ENCODE data around the gene PPARA.

Gene PPARA

GRCh38 chr22:46214616-46215015 is 64.3 kb downstream of the PPARA start:
- no peak overlapping the region for H3K9ac ChIP-seq (ENCODE audit: low read depth, low read length)

DNA sequence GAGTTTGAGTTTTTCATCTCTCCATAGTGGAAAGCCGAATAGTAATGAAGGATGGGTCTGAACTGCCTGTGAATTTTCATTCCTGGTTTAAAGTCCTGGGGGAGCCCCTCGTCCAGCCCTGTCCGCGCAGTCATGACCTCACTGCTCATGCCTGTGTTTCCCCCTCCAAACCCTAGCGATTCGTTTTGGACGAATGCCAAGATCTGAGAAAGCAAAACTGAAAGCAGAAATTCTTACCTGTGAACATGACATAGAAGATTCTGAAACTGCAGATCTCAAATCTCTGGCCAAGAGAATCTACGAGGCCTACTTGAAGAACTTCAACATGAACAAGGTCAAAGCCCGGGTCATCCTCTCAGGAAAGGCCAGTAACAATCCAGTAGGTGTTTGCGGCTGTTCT is 69.3 kb downstream of the PPARA start:
- Histone ChIP-seq H3K27me3 (ENCODE audit: control insufficient read depth, insufficient read depth, low read length) (no peaks in the 10 kb centered on the region), H3K9me3 (ENCODE audit: control insufficient read depth, insufficient read depth, low read length) (no peaks in the 10 kb centered on the region), H3K36me3 (ENCODE audit: control insufficient read depth, insufficient read depth, low read length) (no peaks in the 10 kb centered on the region), H3K9ac (ENCODE audit: low read depth, low read length) (no peak overlapping the region), H3K4me1 (ENCODE audit: control insufficient read depth, insufficient read depth, low read length) (no peaks in the 10 kb centered on the region), H3K4me3 (ENCODE audit: low read depth, low read length) (no peak overlapping the region)

More at GRCh38 chr22:46214616-46215015, 64.3 kb downstream of the PPARA start:
- H3K4me3 ChIP-seq (ENCODE audit: low read depth, low read length): no peak overlapping the region
- no peaks in the 10 kb centered on the region for H3K9me3 ChIP-seq (ENCODE audit: control insufficient read depth, insufficient read depth, low read length)
- H3K36me3 ChIP-seq (ENCODE audit: control insufficient read depth, insufficient read depth, low read length): no peaks in the 10 kb centered on the region
- H3K4me1 ChIP-seq (ENCODE audit: control insufficient read depth, insufficient read depth, low read length): no peaks in the 10 kb centered on the region
- H3K27me3 ChIP-seq (ENCODE audit: control insufficient read depth, insufficient read depth, low read length): no peaks in the 10 kb centered on the region

DNA sequence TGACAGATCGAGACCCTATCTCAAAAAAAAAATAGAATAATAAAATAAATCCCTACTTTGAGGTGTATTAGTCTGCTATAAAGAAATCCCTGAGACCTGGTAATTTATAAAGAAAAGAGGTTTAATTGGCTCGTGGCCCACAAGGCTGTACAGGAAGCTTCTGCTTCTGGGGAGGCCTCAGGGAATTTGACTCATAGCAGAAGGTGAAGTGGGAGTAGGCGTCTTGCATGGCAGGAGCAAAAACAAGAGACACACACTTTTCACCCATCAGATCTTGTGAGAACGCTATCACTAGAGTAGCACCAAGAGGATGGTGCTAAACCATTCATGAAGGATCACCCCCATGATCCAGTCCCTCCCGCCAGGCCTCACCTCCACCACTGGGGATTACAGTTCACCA is 70.6 kb downstream of the PPARA start:
- H3K36me3 ChIP-seq (ENCODE audit: control insufficient read depth, insufficient read depth, low read length): peaks cover 5% of the 10 kb centered on the region
- H3K4me3 ChIP-seq (ENCODE audit: low read depth, low read length): no peak overlapping the region
- no peaks in the 10 kb centered on the region for H3K27me3 ChIP-seq (ENCODE audit: control insufficient read depth, insufficient read depth, low read length)
- no peak overlapping the region for H3K9ac ChIP-seq (ENCODE audit: low read depth, low read length)
- H3K4me1 ChIP-seq (ENCODE audit: control insufficient read depth, insufficient read depth, low read length): no peaks in the 10 kb centered on the region
- no peaks in the 10 kb centered on the region for H3K9me3 ChIP-seq (ENCODE audit: control insufficient read depth, insufficient read depth, low read length)

DNA sequence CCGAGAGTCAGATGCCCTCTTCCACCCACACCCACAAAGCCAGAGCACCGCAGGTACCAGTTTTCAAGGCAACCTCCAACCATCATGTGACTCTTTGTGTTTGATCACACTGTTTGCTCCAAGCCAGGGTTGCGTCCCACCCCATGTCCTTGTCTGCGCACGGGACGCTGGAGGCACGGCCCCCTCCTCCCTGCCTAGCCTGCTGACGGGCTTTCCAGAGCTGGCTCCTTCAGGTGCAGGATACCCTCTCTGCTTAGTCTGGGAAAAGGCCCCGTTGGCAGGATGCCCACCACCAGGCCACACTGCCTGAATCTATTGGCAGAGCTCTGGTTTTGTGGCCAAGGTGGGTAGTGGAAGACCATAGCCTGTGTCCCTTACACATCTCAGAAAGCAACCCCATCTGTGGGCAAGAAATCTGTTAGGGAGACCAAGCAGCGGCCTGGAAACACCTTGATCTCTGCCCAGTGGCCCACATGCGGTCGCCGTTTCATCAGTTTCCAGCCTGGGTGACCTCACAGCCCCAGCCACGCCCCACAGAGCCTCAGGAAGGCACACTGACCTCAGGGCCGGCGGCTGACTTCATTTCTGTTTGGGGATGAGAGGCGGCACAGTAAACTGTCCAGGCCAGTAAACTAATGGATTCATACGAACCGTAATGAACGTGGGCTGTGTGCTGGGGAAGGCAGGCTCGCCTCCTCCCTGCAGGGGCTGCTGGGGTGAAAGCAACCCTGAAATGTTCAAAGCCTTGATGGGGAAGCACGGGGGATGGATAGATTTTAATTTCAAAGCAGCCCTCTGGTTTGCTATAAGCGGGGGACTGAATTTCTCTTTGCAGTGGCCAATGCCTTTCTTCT is 73.9 kb downstream of the PPARA start:
- H3K4me1 ChIP-seq (ENCODE audit: control insufficient read depth, insufficient read depth, low read length): no peaks in the 10 kb centered on the region
- no peaks in the 10 kb centered on the region for H3K27me3 ChIP-seq (ENCODE audit: control insufficient read depth, insufficient read depth, low read length)
- no peak overlapping the region for H3K9ac ChIP-seq (ENCODE audit: low read depth, low read length)
- H3K9me3 ChIP-seq (ENCODE audit: control insufficient read depth, insufficient read depth, low read length): no peaks in the 10 kb centered on the region
- H3K4me3 ChIP-seq (ENCODE audit: low read depth, low read length): no peak overlapping the region
- H3K36me3 ChIP-seq (ENCODE audit: control insufficient read depth, insufficient read depth, low read length): peaks cover 6% of the 10 kb centered on the region

DNA sequence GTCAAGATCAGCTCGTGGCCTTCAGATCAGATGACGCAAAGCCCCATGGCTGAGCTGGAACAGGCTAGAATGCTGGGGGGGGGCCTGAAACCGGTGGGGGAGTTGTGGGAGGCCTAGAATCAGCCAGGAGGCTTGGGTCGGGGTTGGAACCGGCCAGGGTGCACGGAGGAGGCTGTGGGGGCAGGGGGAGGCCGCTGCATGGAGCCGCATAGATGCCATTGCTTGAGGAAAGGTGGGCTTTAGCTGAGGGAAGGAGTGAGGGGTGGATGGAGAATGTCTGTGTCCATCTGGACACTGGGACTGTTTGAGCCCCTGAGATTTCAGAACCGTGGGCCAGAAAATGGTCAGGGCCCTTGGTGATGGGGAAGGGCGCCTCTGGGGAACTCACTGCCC is 74.6 kb downstream of the PPARA start:
- Histone ChIP-seq H3K27me3 (ENCODE audit: control insufficient read depth, insufficient read depth, low read length) (no peaks in the 10 kb centered on the region), H3K9me3 (ENCODE audit: control insufficient read depth, insufficient read depth, low read length) (no peaks in the 10 kb centered on the region), H3K9ac (ENCODE audit: low read depth, low read length) (no peak overlapping the region), H3K4me3 (ENCODE audit: low read depth, low read length) (no peak overlapping the region), H3K4me1 (ENCODE audit: control insufficient read depth, insufficient read depth, low read length) (no peaks in the 10 kb centered on the region), H3K36me3 (ENCODE audit: control insufficient read depth, insufficient read depth, low read length) (peaks cover 6% of the 10 kb centered on the region)

DNA sequence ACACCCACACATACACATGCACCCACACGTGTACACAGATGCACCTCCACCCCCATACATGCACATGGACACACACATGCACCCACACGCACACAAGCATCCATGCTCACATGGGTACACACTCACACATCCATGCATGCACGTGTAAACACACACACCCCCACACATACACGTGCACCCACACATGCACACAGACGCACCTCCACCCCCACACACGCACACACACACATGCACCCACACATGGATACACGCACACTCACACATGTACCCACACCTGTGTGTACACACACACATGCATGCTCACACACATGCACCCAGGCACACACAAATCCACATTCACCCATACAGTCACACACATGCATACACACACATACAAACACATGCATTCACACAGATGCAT is 75.3 kb downstream of the PPARA start:
- peaks cover 6% of the 10 kb centered on the region for H3K36me3 ChIP-seq (ENCODE audit: control insufficient read depth, insufficient read depth, low read length)

DNA sequence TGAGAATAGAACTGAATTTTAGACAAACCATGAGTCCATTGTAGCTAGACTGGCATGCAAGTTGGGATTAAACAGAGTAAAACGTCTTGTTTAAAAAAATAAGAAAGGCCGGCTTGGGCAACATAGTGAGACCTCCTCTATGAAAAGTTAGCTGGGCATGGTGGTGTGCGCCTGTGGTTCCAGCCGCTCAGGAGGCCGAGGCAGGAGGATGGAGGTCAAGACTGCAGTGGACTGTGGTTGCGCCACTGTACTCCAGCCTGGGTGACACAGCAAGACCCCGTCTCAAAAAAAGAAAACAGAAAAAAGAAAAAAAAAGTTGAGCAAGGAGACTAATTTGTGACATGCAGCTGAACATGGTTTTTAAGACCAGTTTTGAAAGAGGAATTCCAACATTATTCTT is 76.3 kb downstream of the PPARA start:
- Histone ChIP-seq H3K9me3 (ENCODE audit: control insufficient read depth, insufficient read depth, low read length) (no peaks in the 10 kb centered on the region), H3K36me3 (ENCODE audit: control insufficient read depth, insufficient read depth, low read length) (peaks cover 6% of the 10 kb centered on the region), H3K27me3 (ENCODE audit: control insufficient read depth, insufficient read depth, low read length) (no peaks in the 10 kb centered on the region), H3K4me3 (ENCODE audit: low read depth, low read length) (no peak overlapping the region), H3K9ac (ENCODE audit: low read depth, low read length) (no peak overlapping the region), H3K4me1 (ENCODE audit: control insufficient read depth, insufficient read depth, low read length) (no peaks in the 10 kb centered on the region)

More for the DNA sequence above, 75.3 kb downstream of the PPARA start:
- Histone ChIP-seq H3K4me3 (ENCODE audit: low read depth, low read length) (no peak overlapping the region), H3K27me3 (ENCODE audit: control insufficient read depth, insufficient read depth, low read length) (no peaks in the 10 kb centered on the region), H3K9me3 (ENCODE audit: control insufficient read depth, insufficient read depth, low read length) (no peaks in the 10 kb centered on the region), H3K9ac (ENCODE audit: low read depth, low read length) (no peak overlapping the region), H3K4me1 (ENCODE audit: control insufficient read depth, insufficient read depth, low read length) (no peaks in the 10 kb centered on the region)

DNA sequence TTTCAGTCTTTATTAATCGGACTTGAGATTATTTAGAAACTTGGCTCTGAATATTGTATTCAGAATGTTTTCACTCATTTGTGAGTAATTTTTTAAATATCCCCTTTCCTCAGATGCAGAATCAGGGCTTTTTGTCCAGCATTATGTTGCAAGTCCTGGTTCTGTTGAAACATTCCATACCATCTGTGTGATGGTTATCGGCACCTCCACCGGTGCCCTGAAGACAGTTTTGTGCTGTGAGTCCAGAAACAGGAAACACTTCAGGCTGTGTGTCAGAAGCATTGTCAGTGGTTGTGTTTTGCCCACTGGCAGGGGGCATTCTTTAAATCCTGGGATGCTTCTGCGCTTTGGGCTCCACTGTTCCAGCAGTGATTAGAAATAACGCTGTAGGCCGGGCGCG is 79.4 kb downstream of the PPARA start:
- Histone ChIP-seq H3K9me3 (ENCODE audit: control insufficient read depth, insufficient read depth, low read length) (no peaks in the 10 kb centered on the region), H3K27me3 (ENCODE audit: control insufficient read depth, insufficient read depth, low read length) (no peaks in the 10 kb centered on the region)

DNA sequence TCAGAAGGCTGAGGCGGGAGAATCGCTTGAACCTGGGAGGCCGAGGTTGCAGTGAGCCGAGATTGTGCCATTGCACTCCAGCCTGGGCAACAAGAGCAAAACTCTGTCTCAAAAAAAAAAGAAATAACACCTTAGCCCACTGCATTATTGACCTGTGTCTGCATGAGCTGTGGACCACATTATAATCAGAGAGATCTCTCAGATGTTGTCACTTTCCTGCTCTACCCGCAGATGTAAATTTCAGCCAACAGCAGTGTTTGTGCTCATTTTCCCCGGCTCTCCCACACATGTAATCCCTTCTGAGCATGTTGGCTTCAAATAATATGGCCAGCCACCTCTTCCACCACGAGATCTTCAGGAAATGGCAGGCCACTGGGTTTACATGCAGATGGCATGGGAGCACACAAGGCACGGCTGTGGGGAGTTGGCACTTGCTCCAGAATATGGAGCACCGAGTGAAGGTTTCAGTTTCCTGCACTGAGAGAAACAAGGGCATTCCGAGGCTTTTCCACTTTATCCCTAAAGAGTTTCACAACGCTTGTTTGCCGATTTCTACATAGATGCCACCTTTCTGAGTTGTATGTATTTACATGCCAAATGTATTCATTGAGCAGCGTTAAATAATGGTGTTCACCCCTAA is 80.1 kb downstream of the PPARA start:
- H3K4me1 ChIP-seq (ENCODE audit: control insufficient read depth, insufficient read depth, low read length): no peaks in the 10 kb centered on the region
- no peak overlapping the region for H3K4me3 ChIP-seq (ENCODE audit: low read depth, low read length)
- H3K36me3 ChIP-seq (ENCODE audit: control insufficient read depth, insufficient read depth, low read length): peaks cover 6% of the 10 kb centered on the region
- H3K9me3 ChIP-seq (ENCODE audit: control insufficient read depth, insufficient read depth, low read length): no peaks in the 10 kb centered on the region
- no peaks in the 10 kb centered on the region for H3K27me3 ChIP-seq (ENCODE audit: control insufficient read depth, insufficient read depth, low read length)
- no peak overlapping the region for H3K9ac ChIP-seq (ENCODE audit: low read depth, low read length)

More for the DNA sequence above, 79.4 kb downstream of the PPARA start:
- Histone ChIP-seq H3K4me3 (ENCODE audit: low read depth, low read length) (no peak overlapping the region), H3K4me1 (ENCODE audit: control insufficient read depth, insufficient read depth, low read length) (no peaks in the 10 kb centered on the region), H3K9ac (ENCODE audit: low read depth, low read length) (no peak overlapping the region), H3K36me3 (ENCODE audit: control insufficient read depth, insufficient read depth, low read length) (peaks cover 6% of the 10 kb centered on the region)

DNA sequence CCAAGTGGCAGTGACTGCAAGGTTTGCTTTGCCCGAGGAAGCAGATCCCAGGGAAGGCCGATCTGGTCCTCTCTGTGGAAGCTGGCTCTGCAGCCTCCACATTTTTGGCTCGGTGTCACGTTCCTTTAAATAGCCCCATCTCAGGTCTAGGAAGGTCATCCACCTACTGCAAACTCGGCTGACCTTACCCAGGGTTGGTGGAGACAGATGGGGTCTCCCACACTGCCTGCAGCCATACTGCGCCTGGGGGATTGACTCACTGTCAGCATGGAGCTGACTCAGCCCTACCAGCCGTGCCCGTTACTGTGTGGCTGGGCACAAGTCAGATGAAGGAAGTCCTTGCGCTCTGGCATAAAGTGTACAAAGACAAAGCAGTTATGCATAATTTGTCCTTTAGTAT is 82.9 kb downstream of the PPARA start:
- no peaks in the 10 kb centered on the region for H3K9me3 ChIP-seq (ENCODE audit: control insufficient read depth, insufficient read depth, low read length)
- no peaks in the 10 kb centered on the region for H3K36me3 ChIP-seq (ENCODE audit: control insufficient read depth, insufficient read depth, low read length)
- no peaks in the 10 kb centered on the region for H3K27me3 ChIP-seq (ENCODE audit: control insufficient read depth, insufficient read depth, low read length)
- H3K4me1 ChIP-seq (ENCODE audit: control insufficient read depth, insufficient read depth, low read length): no peaks in the 10 kb centered on the region
- no peak overlapping the region for H3K4me3 ChIP-seq (ENCODE audit: low read depth, low read length)
- no peak overlapping the region for H3K9ac ChIP-seq (ENCODE audit: low read depth, low read length)

- Histone ChIP-seq H3K9me3 (ENCODE audit: control insufficient read depth, insufficient read depth, low read length) (no peaks in the 10 kb centered on the region), H3K4me1 (ENCODE audit: control insufficient read depth, insufficient read depth, low read length) (no peaks in the 10 kb centered on the region), H3K27me3 (ENCODE audit: control insufficient read depth, insufficient read depth, low read length) (no peaks in the 10 kb centered on the region), H3K9ac (ENCODE audit: low read depth, low read length) (no peak overlapping the region), H3K4me3 (ENCODE audit: low read depth, low read length) (no peak overlapping the region), H3K36me3 (ENCODE audit: control insufficient read depth, insufficient read depth, low read length) (peaks cover 6% of the 10 kb centered on the region)
Measured at GRCh38 chr22:46234969-46235368, 84.6 kb downstream of the PPARA start.

Data from iPS-15b (cell line).